HG03066 (cell line): ENCODE measurements around the gene SERINC3.

Experiments
- ATAC-seq: cut with Tn5 transposase; IDR thresholded peaks from one replicate; pipeline ENCODE4 v1.9.1; 2021; ENCODE audit warnings: low read depth; ENCODE audit not compliant: unreplicated experiment

Gene SERINC3

DNA sequence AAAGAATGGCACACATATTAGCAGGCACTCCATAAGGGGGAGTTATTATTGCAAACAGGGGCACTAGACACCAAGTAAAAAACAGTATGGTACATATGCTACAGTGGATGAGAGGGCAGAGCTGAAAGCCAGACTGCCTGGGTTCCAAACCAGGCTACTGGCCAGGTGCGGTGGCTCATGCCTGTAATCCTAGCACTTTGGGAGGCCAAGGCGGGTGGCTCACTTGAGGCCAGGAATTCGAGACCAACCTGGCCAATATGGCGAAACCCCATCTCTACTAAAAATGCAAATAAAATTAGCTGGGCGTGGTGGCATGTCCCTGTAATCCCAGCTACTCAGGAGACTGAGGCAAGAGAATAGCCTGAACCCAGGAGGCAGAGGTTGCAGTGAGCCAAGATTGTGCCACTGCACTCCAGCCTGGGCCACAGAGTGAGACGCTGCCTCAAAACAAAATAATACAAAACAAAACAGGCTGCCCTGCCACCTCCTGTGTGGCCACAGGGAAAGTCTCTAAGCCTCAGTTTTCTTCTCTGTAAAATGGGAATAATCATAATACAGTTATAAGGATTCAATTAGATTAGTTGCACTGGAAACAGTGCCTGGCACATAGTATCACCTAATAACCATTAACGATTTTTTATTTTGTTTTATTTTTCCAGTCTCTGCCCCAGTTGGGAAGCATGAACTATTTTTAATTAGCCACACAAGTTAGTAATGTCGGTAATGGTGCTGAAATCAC lies 53.7 kb downstream of the SERINC3 start:
- ATAC-seq = no peak

DNA sequence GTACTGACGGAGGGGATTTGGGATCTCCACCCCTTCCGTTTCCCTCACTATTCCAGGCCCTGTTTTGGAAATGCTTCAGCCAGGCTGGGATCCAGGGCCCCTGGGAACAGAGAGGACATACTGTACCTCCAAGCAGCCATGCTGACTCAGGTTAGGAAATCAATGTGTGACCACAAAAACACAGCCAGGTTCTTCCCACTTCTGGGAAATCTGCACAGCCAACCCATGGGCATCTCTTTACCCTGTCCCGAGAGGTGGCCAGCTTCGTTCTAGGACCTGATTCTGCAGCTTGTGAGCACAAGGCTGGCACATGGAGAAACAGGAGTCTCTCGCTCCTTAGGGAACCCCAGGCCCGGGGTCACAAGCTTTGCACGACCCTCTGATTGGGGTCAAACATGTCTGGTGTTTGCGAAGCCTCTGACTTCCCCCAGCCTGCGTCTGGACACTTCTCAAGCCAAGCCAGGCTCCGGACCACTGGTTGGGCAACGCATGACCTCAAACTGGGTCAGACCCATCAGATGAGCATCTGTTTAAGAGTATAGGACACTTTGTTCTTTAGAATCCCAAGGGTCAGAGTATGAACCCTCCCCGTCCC lies 54.5 kb downstream of the SERINC3 start:
- no peak for ATAC-seq

DNA sequence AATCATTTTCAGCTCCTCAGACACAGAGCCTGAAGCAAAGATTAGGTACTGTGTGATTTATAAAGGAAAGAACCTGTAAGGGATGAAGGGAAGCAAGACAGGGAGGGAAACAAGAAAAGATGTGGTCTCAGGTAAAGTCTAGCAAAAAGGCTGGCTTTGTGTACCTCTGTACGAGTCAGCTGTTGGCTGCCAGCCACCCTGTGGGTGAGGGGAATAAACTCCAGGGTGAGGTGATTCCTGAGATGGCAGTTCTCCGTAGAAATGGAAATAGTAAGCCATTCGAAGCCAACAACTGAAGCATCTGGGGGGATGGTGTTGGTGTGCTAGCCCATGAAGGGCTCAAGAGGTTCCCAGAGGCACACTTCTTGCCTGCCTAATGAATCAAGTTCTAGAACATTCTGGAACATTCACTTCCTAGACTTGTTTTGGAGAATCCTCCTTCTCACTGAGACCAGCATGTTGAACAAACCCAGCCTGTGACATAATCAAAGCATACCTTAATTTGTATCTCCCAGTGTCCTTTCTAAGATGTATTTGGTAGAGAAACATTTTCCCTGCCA lies 56.8 kb downstream of the SERINC3 start:
- no peak for ATAC-seq

DNA sequence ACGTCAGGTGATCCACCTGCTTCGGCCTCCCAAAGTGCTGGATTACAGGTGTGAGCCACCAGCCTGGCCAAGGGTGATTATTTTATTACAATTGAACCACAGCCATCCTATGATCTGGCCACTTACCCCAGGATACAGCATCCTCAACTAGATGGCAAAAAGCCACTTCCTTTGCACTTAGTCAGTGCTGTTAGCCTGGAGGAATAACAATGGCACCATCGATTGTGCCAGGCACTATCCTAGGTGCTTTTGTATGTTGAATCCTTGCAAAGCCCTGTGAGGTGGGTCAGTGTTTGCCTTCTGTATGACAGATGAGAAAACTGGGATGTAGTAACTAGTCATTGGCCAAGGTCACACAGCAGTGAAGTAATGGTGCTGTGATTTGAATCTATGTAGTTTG lies 57.4 kb downstream of the SERINC3 start:
- ATAC-seq = no peak

DNA sequence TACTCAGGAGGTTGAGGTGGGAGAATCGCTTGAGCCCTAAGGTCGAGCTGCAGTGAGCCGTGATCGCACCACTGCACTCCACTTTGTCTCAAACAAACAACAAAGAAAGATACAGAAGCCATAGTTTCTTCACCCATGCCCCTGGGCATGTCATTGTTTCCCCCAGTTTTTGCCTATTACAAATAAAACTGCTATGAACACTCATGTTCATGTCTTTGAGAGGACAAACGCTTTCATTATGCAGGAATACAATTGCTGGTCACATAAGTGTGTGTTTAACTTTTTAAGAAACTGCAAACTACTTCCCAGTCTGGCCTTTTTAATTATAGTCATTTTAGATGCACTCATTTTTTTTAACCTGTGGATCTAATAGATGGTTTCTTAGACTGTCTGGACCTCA lies 58.4 kb downstream of the SERINC3 start:
- ATAC-seq = no peak

DNA sequence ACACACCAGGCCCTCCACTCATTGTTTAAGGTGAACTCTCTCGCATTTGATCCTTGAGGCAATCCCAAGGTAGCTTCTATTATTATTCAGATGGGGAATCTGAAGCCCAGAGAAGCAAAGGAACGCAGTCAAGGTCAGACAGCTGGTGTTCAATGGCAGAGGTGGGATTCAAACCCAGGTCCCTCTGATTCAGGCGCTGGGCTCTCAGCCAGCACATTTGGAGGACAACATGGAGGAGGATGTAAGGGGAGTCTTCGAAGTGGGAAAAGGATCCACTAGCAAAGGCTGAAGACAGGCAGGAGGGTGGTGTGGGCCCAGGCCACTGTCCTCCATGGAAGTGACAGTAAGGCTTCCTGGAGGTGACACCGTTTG lies 60.1 kb downstream of the SERINC3 start:
- no peak for ATAC-seq

DNA sequence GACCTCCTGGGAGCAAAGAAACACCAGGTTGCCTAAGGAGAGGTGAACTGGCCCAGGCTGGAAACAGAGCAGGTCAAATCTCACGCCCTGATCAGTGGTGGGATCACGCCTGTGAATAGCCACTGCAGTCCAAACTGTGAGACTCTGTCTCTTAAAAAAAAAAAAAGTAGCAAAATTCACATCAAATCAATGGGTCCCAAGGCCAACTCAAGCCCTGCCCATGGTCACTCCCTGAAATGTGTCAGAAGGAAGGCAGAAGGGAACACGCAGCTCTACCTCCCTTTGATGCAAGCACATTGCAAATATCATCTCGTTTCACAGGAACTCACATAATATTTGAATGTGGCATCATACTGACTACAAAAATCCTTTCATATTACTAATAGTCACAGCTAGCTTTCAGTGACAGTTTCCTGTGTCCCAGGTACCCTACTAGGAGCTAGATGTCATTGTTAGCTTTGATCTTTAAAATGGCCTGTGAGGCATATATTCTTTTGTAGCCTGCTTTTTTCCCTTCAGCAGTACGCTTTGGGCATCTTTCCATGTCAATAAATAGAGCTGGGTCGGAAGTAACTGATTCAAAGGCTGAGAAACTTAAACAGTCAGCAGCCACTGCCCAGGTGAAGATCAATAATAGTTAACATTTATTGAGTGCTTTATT lies 60.6 kb downstream of the SERINC3 start:
- ATAC-seq = no peak

DNA sequence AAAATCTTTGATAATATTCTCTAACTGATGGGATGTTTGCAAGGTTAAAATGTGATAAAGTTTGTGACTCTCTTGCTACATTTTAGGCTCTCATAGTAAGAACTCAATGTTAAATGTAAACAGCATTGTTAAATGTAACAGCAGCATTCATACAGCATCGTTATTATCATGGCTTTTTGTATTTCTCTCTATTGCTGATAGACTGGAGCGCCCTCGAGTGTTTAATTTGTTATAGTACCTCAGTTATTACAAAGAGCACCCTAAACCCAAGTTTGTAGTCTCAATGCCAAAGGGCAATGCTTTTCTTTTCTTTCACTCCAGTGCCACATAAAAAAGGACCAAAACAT lies 61.1 kb downstream of the SERINC3 start:
- ATAC-seq = no peak

DNA sequence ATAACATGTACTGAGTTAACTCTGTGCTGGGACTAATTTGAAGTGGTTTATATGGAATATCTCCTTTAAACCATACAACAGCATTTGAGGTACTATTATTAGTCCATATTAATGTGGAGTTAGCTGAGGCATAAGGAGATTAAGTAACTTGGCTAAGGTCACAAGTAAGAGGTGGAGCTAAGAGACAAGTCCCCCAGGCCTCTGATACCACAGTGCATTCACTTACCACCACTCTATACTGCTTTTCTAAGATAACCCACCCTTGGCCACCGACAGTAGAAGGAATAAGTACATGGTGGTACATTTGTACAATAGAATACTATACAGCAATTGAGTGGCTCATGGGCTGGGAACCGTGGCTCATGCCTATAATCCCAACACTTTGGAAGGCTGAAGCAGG lies 62.6 kb downstream of the SERINC3 start:
- no peak for ATAC-seq

DNA sequence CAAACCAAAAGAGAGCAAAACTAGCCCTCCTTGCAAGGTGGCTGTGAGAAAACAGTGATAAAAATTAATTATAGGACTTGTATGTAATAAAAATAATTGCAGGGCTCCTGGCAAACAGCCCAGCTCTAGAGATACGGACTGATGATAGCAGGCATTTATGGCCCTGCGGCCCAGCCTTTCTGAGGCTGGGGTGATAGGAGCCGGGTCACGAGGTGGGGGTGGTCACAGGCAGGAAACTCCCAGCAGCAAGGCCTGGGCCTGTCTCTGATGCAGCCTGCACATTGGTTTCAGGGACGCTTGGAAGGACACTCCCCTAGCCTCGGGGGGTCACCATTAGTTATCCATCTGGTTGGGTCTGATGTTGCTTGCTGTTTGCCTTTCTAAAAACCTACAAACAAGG lies 64.9 kb downstream of the SERINC3 start:
- no peak for ATAC-seq

DNA sequence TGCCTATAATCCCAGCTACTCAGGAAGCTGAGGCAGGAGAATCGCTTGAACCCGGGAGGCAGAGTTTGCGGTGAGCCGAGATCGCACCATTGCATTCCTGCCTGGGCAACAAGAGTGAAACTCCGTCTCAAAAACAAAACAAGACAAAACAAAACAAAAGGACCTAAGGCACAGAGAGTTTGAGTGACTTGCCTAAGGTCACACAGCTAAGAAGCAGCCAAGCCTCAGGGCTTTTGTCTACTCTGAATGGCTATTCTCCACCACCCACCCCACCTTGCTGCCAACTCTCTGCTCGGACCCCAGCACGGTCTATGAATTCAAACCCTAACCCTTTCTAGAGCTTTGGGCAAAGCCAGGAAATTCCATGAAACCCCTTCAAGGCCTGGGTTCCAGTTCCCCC lies 65.3 kb downstream of the SERINC3 start:
- no peak for ATAC-seq

DNA sequence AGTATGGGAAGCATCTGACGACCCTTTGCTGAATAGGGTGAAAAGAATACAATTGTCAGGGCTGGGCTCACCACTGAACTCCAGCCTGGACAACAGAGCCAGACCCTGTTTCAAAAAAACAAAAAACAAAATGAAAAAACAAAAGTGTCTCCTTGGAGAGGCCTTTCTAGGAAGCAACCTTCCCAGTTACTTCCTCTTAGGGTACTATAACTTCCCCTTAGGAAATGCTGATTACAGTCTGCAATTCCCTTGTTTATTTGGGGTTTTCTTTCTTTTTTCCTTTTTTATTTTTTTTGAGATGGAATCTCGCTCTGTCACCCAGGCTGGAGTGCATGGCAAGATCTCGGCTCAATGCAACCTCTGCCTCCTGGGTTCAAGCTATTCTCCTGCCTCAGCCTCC lies 66.7 kb downstream of the SERINC3 start:
- no peak for ATAC-seq

DNA sequence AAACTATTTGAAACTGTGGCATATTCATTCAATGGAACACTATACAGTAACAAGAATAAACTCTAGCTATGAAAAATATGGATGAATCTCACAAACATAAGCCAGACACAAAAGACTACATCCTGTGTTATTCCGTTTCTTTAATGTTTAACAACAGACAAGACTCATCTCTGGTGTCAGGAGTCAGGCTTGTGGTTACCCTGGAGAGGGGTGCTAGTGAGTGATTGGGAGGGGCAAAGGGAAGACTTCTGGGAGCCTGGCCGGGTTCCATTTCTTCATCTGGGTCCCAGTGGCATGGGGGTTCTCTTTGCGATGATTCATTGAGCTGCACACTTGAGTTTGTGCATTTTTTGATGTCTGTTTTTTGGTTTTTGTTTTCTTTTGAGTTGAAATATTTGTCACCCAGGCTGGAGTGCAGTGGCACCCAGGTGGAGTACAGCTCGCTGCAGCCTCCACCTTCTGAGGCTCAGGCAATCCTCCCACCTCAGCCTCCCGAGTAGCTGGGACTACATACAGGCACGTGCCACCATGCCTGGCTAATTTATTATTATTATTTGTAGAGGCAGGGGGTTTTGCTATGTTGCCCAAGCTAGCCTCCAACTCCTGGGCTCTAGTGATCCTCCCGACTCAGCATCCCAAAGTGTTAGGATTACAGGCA lies 67.4 kb downstream of the SERINC3 start:
- ATAC-seq = no peak

DNA sequence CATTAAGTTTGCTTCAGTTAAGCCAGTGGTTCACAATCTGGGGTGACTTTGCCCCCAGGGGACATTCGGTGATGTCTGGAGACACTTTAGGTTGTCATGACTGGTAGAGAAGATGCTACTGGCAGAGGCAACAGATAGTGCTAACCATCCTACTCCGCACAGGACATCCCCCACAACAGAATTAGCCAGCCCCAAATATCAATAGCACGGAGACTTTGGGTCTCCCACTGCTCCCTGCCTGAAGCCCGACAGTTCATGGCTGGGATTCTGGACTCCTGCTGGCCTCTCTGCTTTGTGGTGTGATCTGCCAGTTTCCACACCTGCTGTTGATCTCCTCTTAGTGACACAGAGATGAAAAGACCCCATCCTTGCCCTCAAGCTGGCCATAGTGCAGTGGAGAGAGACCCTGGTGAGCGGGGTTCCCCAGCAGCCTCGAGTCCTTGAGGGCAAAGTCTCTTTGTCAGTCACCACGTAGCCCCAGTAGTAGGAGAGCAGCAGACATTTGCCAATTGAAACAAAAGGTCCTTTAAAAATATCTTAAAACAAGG lies 70.9 kb downstream of the SERINC3 start:
- ATAC-seq = no peak

DNA sequence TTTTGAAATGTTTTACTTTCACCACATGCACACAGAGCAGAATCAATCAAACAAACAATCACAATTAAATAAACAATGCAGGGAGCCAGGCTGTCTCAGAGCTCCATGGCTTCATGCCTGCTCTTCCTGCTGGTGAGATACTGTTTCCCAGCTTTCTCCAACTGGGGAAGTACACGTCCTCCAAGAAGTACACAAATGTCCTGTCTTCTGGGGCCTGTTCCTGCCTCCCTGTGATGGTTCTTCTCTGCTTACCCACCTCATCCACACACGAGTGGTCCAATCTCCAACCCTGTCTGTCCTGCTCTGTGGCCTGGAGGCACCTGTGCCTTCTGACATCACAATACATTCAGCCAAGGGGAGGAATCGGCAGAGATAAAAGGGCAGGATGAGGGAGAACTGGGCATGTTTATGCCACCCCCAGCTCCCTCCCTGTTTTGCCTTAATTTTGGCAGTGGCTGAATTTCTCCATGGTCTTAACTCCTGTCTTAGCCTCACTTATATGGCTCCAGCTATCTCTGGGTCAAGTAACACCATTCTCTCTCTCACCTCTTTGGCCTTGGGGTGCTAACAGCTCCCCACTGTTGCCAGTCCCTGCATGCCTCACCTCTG lies 71.5 kb downstream of the SERINC3 start:
- ATAC-seq = no peak

DNA sequence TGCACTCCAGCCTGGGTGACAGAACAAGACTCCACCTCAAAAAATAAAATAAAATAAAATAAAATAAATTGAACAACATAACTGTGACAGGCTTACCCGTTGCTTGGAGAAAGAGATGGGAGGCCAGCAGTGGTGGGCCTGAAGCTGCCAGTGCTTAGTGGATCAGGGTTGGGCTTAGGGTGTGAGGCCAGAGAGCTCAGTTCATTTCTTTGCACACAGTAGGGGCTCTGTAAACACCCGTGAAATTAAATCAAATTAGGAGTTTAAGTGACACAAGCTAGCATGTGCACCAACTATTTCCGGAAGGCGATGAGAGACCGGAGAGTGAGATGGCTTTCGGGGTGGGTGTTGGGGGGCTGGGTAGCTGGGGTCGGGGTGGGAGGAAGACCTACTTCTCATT lies 72.0 kb downstream of the SERINC3 start:
- no peak for ATAC-seq

DNA sequence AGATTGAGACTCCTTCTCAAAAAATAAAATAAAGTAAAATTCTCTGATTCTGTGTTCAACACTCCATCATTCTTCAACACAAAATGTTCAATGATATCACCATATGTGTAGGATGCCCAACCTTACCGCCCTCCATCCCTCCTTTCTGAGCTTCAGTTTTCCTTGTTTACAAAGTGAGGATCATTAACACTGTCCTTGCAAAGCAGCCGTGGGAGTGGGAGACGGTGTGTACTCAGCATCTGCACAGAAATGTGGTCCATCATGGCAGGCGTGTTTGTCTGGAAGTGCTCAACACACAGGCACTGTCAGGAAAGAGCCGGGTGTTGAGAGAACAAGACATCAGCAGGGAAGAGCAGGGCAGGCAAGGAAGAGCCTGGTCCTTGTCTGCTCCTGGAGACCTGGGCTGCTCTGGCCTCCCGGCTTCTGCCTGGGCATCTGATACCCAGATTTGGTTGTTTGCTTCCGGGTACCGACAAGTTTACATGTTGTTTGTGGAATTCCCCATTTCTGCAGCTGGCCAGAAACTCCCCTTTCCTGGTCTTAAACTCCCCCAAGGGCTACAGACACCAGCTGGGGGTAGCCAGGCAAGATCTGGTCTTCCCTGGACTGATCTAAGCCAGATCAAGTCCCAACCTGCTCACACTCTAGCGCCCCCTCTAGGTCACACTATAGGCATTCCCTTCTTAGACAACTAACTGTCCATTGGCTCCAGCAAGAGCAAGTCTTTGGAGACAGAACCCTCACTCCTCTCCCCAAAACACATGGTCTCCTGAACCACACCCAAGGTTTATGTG lies 72.9 kb downstream of the SERINC3 start:
- ATAC-seq = no peak

DNA sequence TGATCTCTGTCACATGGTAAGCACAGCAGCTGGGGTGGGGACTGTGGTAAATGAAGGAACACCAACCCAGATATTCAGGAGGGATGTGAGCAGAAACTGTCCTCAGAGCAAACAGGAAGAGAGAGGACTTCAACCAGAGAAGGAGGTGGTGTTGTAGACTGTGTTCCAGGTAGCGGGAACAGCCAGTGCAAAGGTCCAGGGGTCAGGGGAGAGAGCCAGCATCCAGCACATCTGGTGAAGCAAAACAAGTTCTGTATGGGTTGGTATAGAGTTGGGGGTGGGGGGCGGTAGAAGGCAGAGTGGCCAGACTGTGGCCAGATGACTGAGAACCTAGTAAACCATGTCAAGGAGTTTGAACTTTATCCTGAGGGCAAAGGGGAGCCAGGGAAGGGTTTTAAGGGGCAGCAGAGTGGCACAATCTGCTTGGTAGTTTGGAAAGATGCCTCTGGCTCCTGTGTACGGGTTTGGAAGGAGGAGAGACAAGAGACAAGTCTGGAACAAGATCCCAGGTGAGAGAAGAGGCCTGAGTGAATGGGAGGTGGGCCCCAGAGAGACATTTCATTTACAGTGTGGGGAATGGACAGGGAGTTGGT lies 73.9 kb downstream of the SERINC3 start:
- ATAC-seq = no peak
